HG03565 (cell line): Measurements from ENCODE around the gene RPL31.

Source experiments
- ATAC-seq: cut with Tn5 transposase; IDR thresholded peaks from one replicate; pipeline ENCODE4 v1.9.1; 2021; ENCODE audit warnings: mild to moderate bottlenecking, moderate library complexity; ENCODE audit not compliant: unreplicated experiment

RPL31 gene

GRCh38 chr2:100992262-100992661 lies 9.8 kb upstream of the RPL31 start:
- no peak for ATAC-seq

GRCh38 chr2:100993294-100993693 lies 8.8 kb upstream of the RPL31 start:
- ATAC-seq, result no peak

GRCh38 chr2:100995309-100996075 lies 6.6 kb upstream of the RPL31 start:
- no peak for ATAC-seq

DNA sequence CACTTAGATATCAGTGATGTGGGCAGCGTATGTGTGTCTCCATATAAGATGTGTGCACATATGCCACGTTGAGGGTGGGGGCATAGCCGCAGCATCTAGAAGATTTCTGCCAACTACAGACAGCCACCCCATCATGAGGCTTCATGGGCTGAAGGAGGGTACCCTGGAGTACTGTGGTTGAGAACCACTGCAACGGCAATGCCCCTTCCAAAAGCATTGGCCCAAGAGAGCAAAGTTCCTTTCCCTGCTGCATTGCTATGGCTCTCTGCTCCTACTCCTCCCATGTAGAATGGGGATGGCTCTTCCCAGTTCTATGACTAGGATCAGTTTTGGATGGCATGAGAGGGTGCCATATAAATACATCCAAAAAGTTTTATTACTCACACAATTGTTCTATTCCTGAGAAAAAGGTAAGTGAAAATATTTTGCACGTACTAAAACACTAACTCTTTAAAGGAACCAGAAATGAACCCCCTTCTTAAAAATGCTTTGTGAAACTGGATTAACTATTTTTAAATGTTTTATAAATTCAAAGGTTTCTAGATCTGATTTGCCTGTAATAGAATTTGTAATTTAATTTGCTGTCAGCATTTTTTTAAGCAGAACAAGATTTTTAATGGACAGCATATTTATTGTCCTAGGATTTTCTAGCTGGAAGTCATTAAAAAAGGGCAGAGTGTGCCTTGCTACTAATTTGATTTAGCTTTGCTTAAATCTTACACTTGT lies 4.4 kb upstream of the RPL31 start:
- no peak for ATAC-seq

DNA sequence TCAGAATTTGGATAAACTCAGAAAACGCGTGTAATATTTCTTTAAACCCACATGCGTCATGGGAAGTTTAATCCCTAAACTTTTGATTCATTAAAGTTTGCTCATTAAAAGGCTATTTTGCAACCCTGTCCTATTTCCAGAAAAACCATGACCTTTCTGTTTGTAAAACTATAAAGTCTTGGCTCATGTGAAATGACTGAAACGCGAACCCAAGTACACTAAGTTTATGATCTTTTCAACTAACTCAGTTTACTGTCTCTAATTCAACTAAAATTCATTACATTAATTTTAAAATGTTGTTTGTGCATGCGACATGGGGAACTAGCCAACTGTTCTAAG lies 3.9 kb upstream of the RPL31 start:
- ATAC-seq, result no peak

DNA sequence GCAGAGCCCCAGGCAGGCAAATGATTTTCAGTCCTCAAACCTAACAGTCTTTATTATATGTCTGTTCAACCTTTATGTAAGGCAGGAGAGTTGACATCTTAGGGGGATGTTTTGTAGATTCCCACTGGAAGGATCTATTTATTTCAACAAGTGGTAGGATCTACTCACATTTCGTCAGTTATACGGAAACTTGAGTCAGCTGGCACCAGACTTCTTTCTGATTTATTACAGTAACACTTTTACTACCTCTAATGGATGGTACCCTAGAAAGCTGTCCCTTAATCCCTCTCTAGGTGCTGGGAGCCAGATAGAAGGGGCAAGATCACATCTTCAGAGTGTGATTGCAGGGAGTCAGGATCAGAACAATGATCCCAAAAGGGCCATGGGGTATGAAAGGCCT lies 2.1 kb upstream of the RPL31 start:
- ATAC-seq, result no peak

GRCh38 chr2:101002562-101003277 lies 631 bp downstream of the RPL31 start:
- ATAC-seq, result no peak

- no peak for ATAC-seq
Measured at GRCh38 chr2:101003278-101003775, 1.2 kb downstream of the RPL31 start.

GRCh38 chr2:101004620-101005325 lies 2.7 kb downstream of the RPL31 start:
- no peak for ATAC-seq

GRCh38 chr2:101006065-101006715 lies 4.1 kb downstream of the RPL31 start:
- ATAC-seq, result no peak

DNA sequence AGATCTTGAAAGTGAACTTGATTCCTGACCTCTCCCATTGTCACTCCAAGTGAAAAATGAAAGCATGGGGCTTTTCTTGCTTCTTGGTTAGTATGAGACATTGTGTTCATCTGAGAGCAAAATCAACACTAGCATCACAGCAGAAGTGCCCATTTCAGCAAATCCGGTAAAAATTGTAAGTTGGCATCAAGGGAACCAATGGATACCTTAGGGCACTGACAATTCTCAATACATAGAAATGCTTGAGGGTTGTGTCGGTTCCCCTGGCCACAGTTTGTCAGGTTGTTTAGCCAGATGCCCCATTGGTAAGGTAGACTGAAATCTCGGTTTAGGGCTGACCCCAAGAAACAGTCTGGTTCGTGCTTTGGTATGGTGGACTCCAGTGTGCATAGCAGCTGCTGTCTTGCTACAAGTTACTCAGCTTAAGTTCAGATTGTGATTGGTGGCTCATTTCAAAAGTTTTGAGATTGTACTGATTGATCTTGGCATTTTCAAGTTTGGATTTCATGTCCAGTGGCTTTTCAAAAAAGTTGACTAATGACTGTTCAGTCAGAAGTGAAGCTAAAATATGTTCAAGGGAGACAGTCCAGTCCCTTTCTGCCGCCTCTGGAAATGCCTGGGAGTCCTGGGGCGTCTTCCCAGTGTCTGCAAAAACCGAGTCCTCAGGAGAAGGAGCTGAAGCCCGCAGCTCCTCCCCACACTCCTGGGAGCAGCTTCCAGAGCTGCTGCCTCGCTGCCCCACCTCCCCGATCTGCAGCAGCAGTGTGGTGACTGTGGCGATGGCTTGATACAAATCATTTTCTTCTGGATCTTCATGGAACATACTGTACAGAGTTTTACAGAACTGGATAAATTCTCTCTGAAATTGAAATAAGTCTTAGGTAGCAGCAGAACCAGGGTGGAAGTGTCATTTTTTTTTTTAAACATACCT lies 5.6 kb downstream of the RPL31 start:
- ATAC-seq, result no peak

DNA sequence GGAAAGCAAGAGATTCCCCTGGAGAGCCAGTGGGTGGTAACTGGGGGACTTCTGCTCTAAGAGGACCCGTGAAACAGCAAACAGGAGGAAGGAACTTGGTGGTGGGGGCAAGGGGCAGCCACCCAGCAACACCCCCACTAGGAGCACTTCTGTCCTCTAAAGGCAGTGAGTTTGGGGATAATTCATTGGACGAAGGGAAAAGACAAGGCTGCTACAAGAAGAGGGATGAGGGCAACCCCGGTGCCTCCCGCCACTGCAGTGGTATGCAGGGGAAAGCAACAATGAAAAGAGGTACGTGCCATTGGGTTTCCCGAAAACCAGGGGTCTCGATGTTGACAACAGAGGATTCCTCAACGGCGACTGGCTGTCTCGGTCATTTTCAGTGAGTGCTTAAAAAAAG lies 9.1 kb downstream of the RPL31 start:
- ATAC-seq, result no peak

DNA sequence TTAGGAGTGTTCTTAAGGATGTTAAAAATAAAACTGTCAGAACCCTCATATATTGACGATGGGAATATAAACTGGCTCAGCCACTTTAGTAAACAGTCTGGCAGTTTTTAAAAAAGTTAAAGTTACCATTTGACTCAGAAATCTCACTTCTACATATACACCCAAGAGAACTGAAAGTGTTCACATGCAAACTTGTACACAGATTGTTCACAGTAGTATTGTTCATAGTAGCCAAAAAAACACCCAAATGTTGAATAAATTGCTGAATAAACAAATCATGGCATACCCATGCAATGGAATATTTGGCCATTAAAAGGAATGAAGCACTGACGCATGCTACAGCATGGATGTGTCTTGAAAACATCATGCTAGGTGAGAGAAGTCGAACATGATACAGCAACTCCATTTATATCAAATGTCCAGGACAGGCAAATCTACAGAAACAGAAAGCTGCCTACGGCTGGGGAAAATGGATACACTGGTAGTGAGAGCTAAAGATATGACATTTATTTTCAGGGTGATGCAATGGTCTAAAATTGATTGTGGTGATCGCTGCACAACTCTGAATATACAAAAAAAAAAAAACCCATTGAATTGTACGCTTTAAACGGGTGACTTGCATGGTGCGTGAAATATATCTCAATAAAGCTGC lies 10.1 kb downstream of the RPL31 start:
- peak; percentile 90 for ATAC-seq

- ATAC-seq, result no peak
Measured at GRCh38 chr2:101012706-101013181, 10.7 kb downstream of the RPL31 start.

- ATAC-seq, result no peak
Measured at GRCh38 chr2:101014264-101014857, 12.3 kb downstream of the RPL31 start.

- no peak for ATAC-seq
Measured at GRCh38 chr2:101017371-101017770, 15.3 kb downstream of the RPL31 start.

DNA sequence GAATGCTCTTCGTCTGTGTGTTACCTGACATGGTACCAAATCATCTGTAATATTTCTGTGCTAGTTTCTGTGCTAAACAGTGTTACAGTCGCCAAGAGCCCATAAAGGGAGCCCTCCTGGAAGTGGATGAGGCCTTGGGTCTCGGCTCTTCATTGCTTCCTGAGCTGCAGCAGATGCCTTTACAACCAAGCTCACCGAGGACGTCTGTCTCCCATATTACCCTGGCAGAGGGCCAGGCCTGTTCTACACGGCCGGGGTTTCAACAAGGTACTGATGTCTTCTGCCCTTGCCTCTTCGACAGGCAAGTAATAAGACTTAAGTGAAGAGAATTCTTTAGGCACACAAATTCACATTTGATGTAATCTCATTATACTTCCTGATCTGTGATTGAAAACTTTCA lies 16.8 kb downstream of the RPL31 start:
- ATAC-seq, result no peak

DNA sequence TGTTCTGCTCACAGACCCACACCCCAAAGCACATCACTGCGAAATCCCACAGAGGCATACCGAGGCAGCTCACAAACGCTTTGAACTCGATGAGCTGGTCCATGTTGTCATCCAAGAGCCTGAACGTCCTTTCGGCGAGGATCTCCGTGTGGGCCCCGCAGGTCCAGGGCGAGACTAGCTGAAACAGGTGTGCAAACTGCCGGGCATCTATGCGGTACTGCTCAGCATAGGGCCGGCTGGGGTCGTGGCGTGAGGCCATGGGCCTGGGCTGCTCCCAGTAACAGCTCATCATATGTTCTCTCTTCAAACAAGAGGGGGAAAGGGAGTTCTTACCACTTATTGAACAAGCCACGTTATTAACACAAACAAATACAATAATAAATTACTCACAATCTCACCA lies 20.1 kb downstream of the RPL31 start:
- no peak for ATAC-seq
